Measurements from ENCODE around the gene PNMA8A. TPM values are rescaled to one million over a fixed set of nuclear protein-coding genes. Genes with fewer than 3 reads are reported as not detected.

The PNMA8A gene
- total RNA-seq, 1 donor from 2014 or later = 11.8 TPM

DNA sequence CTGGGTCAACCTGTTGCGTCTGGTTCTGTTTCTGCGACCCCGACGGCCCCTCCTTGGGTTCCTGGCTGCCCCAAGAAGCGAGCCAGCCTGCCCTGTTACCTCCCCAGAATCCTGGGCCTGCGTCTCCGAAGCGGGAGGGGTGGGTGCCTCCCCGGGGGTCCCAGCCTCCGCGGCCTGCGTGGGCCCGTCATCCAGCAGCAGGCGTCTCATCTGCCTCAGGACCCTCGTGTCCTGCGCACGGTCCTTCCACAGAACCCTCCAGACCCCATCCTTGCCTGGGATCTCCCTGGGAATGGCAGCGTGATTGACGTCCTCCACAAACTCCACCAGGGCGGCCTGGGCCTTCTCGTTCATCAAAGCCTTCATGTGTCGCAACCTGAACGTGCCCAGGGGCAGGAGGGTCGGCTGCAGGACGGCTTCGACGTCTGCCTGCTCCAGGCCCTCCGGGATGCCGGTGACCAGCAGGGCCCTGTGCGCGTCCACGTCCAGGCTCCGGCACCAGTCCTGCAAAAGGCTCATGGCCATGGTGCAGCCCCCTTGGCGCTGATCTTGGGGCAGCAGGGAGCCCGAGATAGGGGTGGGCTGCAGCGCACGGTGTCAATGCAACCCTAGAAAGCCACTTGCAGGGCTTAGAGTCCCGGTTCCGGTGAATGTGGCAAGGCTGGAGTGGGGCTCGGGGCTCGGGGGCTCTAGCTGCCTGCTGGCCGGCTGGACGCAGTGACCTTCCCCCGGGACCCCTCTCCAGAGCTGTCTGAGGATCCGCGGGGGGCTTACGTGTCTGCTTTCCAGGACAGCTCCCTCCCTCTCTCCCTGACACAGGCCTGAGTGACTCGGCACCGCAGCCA, 23.8 kb upstream of the PNMA8A start:
- no peak for DNase-seq (ENCODE audit: low read depth)
- peak overlapping the region; percentile 32 for H3K4me3 ChIP-seq (ENCODE audit: low read depth, low read length)
- no peaks in the 10 kb centered on the region for H3K36me3 ChIP-seq (ENCODE audit: control insufficient read depth, insufficient read depth, low read length)
- peaks cover 23% of the 10 kb centered on the region for H3K27me3 ChIP-seq (ENCODE audit: control insufficient read depth, insufficient read depth, low read length)
- TF ChIP-seq CTCF (IDR thresholded peaks at IDR 0.05; ENCODE audit: insufficient read depth, low read length, poor library complexity, severe bottlenecking) = no peak

DNA sequence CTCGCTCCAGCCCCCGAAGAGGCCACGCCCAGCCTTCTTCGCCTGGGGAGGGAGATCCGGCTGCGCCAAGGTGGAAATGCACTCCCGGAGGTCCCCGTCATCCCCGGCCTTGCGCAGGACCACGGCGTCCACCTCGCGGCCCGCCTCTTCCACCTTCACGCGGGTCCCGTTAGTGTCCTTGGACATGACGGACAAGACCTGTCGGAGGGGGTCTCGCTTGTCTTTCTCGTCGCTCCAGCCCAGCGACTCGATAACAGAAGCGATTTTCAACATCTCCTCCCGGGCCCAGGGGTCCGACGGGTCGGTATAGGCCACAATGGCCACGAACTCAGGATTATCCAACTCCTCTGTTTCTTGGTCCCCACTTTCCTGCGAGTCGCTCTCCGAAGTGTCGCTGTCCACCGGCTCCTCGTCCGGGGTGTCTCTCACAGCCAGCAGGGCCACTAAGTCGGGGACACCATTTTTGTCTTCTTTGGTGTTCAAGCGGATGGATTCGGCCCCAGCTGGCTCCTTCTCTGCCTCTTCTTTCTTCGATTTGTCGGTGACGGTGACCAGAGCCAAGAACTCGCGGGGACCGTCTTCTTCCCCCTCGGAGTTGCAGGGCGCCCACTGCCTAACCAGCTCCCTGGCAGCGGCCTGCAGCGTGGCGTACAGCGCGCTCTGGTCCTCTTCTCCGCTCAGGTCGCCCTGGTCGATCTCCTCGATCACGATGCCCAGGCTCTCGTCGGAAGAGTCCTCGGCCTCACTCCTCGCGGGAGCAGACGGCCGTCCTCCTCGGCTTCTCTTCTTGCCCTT, 23.0 kb upstream of the PNMA8A start:
- H3K36me3 ChIP-seq (ENCODE audit: control insufficient read depth, insufficient read depth, low read length) = no peaks in the 10 kb centered on the region
- H3K27me3 ChIP-seq (ENCODE audit: control insufficient read depth, insufficient read depth, low read length) = peaks cover 30% of the 10 kb centered on the region
- no peak for TF ChIP-seq CTCF (IDR thresholded peaks at IDR 0.05; ENCODE audit: insufficient read depth, low read length, poor library complexity, severe bottlenecking)
- H3K4me3 ChIP-seq (ENCODE audit: low read depth, low read length) = no peak overlapping the region
- no peak for DNase-seq (ENCODE audit: low read depth)

DNA sequence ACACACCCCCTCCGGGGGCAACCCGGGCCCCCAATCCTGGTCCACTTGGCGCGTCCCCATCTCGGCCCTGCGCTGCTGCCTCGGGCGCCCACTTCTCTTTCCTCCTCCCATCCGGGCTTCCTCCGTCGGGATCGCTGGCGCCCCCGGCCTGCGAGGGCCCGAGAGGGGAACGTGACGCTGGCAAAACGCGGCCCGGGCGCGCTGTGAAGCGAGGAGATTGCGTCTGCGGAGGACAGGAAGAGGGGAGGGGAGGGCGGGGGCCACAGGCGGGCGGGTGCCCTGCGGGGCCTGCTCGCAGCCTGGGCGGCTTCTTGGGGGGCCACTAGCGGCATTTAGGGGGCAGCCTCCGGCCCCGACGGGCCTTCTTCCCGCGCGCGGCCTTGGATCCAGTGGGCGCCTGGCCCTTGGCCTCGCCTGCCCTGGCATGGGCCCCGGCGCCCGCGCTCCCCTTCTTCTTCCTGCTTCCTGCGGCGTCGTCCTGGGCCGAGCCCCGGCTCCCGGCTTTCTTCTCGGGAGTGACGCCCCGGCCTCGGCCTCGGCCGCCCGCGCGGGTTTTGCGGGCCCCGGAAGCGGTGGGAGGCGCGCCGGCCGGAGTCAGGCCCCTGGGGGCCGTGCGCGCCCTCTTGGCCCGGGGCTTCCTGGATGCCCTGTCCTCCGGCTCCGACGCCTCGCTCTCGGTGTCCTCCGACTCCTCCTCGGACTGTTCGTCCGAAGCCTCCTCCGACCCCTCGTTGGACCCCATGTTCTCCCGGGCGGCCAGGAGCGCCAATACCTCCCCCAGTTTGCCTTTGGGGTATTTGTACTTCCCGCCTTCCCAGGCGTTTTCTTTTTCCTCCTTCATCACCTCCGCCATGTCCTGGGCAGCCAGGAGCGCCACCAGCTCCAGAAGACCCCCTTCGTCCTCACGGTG, 22.1 kb upstream of the PNMA8A start:
- no peaks in the 10 kb centered on the region for H3K36me3 ChIP-seq (ENCODE audit: control insufficient read depth, insufficient read depth, low read length)
- no peak for TF ChIP-seq CTCF (IDR thresholded peaks at IDR 0.05; ENCODE audit: insufficient read depth, low read length, poor library complexity, severe bottlenecking)
- no peak overlapping the region for H3K4me3 ChIP-seq (ENCODE audit: low read depth, low read length)
- peaks cover 37% of the 10 kb centered on the region for H3K27me3 ChIP-seq (ENCODE audit: control insufficient read depth, insufficient read depth, low read length)
- no peak for DNase-seq (ENCODE audit: low read depth)

- H3K27me3 ChIP-seq (ENCODE audit: control insufficient read depth, insufficient read depth, low read length) = peaks cover 41% of the 10 kb centered on the region
- DNase-seq (ENCODE audit: low read depth) = no peak
- TF ChIP-seq CTCF (IDR thresholded peaks at IDR 0.05; ENCODE audit: insufficient read depth, low read length, poor library complexity, severe bottlenecking) = no peak
- no peaks in the 10 kb centered on the region for H3K36me3 ChIP-seq (ENCODE audit: control insufficient read depth, insufficient read depth, low read length)
- no peak overlapping the region for H3K4me3 ChIP-seq (ENCODE audit: low read depth, low read length)
Observed at GRCh38 chr19:46492841-46493235, 21.5 kb upstream of the PNMA8A start.

- Histone ChIP-seq H3K27me3 (ENCODE audit: control insufficient read depth, insufficient read depth, low read length) (peaks cover 43% of the 10 kb centered on the region), H3K4me3 (ENCODE audit: low read depth, low read length) (no peak overlapping the region), H3K36me3 (ENCODE audit: control insufficient read depth, insufficient read depth, low read length) (no peaks in the 10 kb centered on the region)
- TF ChIP-seq CTCF (IDR thresholded peaks at IDR 0.05; ENCODE audit: insufficient read depth, low read length, poor library complexity, severe bottlenecking) = no peak
- DNase-seq (ENCODE audit: low read depth) = no peak
Observed at GRCh38 chr19:46491975-46492682, 20.8 kb upstream of the PNMA8A start.
